CD14-positive monocyte (primary cell): ENCODE measurements around the gene KIAA0319L. TPM values are rescaled to one million over a fixed set of nuclear protein-coding genes. Genes with fewer than 3 reads are reported as not detected.
A peak's percentile ranks its signal among the peaks of the same experiment; 100 is the strongest.

Experiments used
- DNase-seq, 3 donors: peaks; one replicate each; pipeline ENCODE4 v3.0.0-alpha.2; 2011 to 2022
- H2AFZ ChIP-seq: 2 replicates; pipeline ENCODE4 v1.6.0; 2012; ENCODE audit warnings: mild to moderate bottlenecking, low read depth, low read length, inconsistent platforms; ENCODE audit not compliant: insufficient read depth, poor library complexity, severe bottlenecking
- H3K27ac ChIP-seq, 2 donors: 1 replicate in 1 of 2; 2 replicates in 1 of 2; pipeline ENCODE4 v1.5.1; 2012 to 2013; ENCODE audit warnings: low read length in 2 of 2, control low read depth in 1 of 2, inconsistent platforms in 1 of 2, low read depth in 1 of 2, mild to moderate bottlenecking in 1 of 2
- H3K27me3 ChIP-seq, 2 donors: one replicate each; pipeline versions ENCODE4 v1.6.0 to v1.6.1; 2011 to 2013; ENCODE audit warnings: low read length in 2 of 2; ENCODE audit not compliant: control insufficient read depth in 2 of 2, insufficient read depth in 2 of 2
- H3K36me3 ChIP-seq, 2 donors: replicated peaks in 1 of 2; 1 replicate in 1 of 2; 2 replicates in 1 of 2; pipeline versions ENCODE4 v1.5.1 to v1.6.1; 2012 to 2013; ENCODE audit warnings: low read length in 2 of 2, control low read depth in 1 of 2, inconsistent platforms in 1 of 2, mild to moderate bottlenecking in 1 of 2; ENCODE audit not compliant: insufficient read depth in 2 of 2, control insufficient read depth in 1 of 2
- H3K4me1 ChIP-seq, 2 donors: 1 replicate in 1 of 2; 2 replicates in 1 of 2; pipeline versions ENCODE4 v1.5.1 to v1.6.1; 2012 to 2013; ENCODE audit warnings: low read length in 2 of 2, control low read depth in 1 of 2, inconsistent platforms in 1 of 2, mild to moderate bottlenecking in 1 of 2, moderate library complexity in 1 of 2; ENCODE audit not compliant: insufficient read depth in 2 of 2, control insufficient read depth in 1 of 2
- H3K4me2 ChIP-seq: replicated peaks from 2 replicates; pipeline ENCODE3; 2012; ENCODE audit warnings: low read length, moderate library complexity, mild to moderate bottlenecking; ENCODE audit not compliant: poor library complexity, severe bottlenecking; ENCODE audit errors: extremely low read depth
- H3K4me3 ChIP-seq, 3 experiments: fragments of 200-600 bp in 1 of 3; sonication (generic) in 1 of 3; replicated peaks in 1 of 3; 1 replicate in 2 of 3; 2 replicates in 1 of 3; pipeline ENCODE4 v1.5.1; 2011 to 2013; ENCODE audit warnings: low read length in 3 of 3, mild to moderate bottlenecking in 3 of 3, control low read depth in 2 of 3, low read depth in 2 of 3, inconsistent platforms in 1 of 3, moderate library complexity in 1 of 3
- H3K79me2 ChIP-seq: 2 replicates; pipeline ENCODE4 v1.6.0; 2012; ENCODE audit warnings: mild to moderate bottlenecking, control low read depth, inconsistent platforms, low read length, moderate library complexity; ENCODE audit not compliant: insufficient read depth
- H3K9ac ChIP-seq: 2 replicates; pipeline ENCODE4 v1.6.0; 2017; ENCODE audit warnings: low read length, mild to moderate bottlenecking; ENCODE audit not compliant: insufficient read depth, poor library complexity, severe bottlenecking
- H3K9me3 ChIP-seq, 2 donors: replicated peaks in 1 of 2; 1 replicate in 1 of 2; 2 replicates in 1 of 2; pipeline versions ENCODE4 v1.5.1 to v1.6.1; 2012 to 2013; ENCODE audit warnings: low read length in 2 of 2, control low read depth in 1 of 2; ENCODE audit not compliant: control insufficient read depth in 1 of 2, insufficient read depth in 1 of 2
- H4K20me1 ChIP-seq: 2 replicates; pipeline ENCODE4 v1.6.0; 2012; ENCODE audit warnings: mild to moderate bottlenecking, low read length, control low read depth, moderate library complexity; ENCODE audit not compliant: insufficient read depth
- H3K27ac Mint-ChIP-seq, 7 donors: one replicate each; pipeline ENCODE4 v1.8.0; 2020; ENCODE audit warnings: mild to moderate bottlenecking in 7 of 7, mixed read lengths in 7 of 7, moderate library complexity in 6 of 7, inconsistent platforms in 2 of 7
- H3K27me3 Mint-ChIP-seq, 3 donors: one replicate each; pipeline ENCODE4 v1.8.0; 2021 to 2022; ENCODE audit warnings: low read depth in 3 of 3, mild to moderate bottlenecking in 3 of 3, mixed read lengths in 3 of 3, moderate library complexity in 3 of 3, inconsistent platforms in 1 of 3
- H3K36me3 Mint-ChIP-seq, 2 donors: one replicate each; pipeline ENCODE4 v1.8.0; 2020; ENCODE audit warnings: mixed read lengths in 2 of 2, inconsistent platforms in 1 of 2, mild to moderate bottlenecking in 1 of 2
- H3K4me1 Mint-ChIP-seq: one replicate; pipeline ENCODE4 v1.8.0; 2020; ENCODE audit warnings: mild to moderate bottlenecking, mixed read lengths
- H3K4me3 Mint-ChIP-seq, 2 donors: one replicate each; pipeline ENCODE4 v1.8.0; 2020; ENCODE audit warnings: mild to moderate bottlenecking in 2 of 2, mixed read lengths in 2 of 2, moderate library complexity in 1 of 2
- H3K9me3 Mint-ChIP-seq, 7 donors: one replicate each; pipeline ENCODE4 v1.8.0; 2020 to 2022; ENCODE audit warnings: mixed read lengths in 7 of 7, mild to moderate bottlenecking in 6 of 7, moderate library complexity in 6 of 7, inconsistent platforms in 2 of 7
- WGBS: methylation state at CpG from one replicate; pipeline ENCODE4 v1.1.5; 2013; ENCODE audit warnings: missing lambda C conversion rate; ENCODE audit not compliant: insufficient coverage; 5-methylcytosine and 5-hydroxymethylcytosine counted together
- intact Hi-C, 2 donors: fragments of 100-400 bp; cut with micrococcal nuclease; formaldehyde crosslinking; loops; one replicate each; pipeline versions ENCODE4 v1.15.0 to v1.15.1; 2023
- polyA plus RNA-seq, 3 donors: library from polyadenylated mRNA; depleted of rRNA in 1 of 3; unstranded in 2 of 3; stranded (reverse) in 1 of 3; fragments of 300-500 nt in 2 of 3; fragments of >200 nt in 1 of 3; fragmentation: Illumina TruSeq in 2 of 3; gene quantifications; 1 replicate in 2 of 3; 2 replicates in 1 of 3; pipeline ENCODE4 v1.2.3, GENCODE V29; 2012 to 2021
- TF ChIP-seq, protein P1 (sequence below): fragments of 200-600 bp; IDR thresholded peaks from one replicate; pipeline ENCODE4 v1.8.0; 2022; ENCODE audit warnings: antibody characterized with exemption, mild to moderate bottlenecking

KIAA0319L gene
- polyA plus RNA-seq, 3 donors: 20.6 to 75.3 (median 28.6) TPM

DNA sequence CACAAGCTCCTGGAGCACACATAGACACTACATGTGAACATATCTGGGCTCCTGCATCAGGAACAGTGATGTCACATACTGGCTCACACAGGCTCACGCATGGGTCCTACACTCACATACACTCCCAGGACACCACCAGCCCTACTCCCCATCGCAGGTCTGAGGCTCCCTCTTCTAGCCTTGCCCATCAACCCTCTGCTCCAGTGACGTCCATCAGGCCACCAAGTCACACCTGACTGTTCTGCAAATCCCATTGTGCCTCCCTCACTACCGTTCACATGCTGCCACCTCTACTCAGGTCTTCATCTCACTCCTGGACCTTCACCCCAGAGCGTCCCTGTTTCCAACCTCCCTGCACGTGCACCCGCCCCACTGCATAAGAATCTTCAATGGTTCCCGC lies 34.0 kb upstream of the KIAA0319L start:
- Histone ChIP-seq H3K36me3 (peaks cover 12 to 29% of the 10 kb centered on the region in 2 donors), H3K4me2 (no peak overlapping the region), H3K27me3 (no peaks in the 10 kb centered on the region), H3K27ac (no peak overlapping the region), H4K20me1 (no peaks in the 10 kb centered on the region), H3K9me3 (no peaks in the 10 kb centered on the region), H3K79me2 (no peaks in the 10 kb centered on the region), H3K9ac (no peak overlapping the region), H2AFZ (no peak overlapping the region), H3K4me1 (no peaks in the 10 kb centered on the region), H3K4me3 (no peak overlapping the region)
- peaks cover 0 to 2% (median 0%) of the 10 kb centered on the region in 7 donors for H3K9me3 Mint-ChIP-seq
- peaks cover 26 to 35% of the 10 kb centered on the region in 2 donors for H3K36me3 Mint-ChIP-seq
- DNase-seq: no peak
- 100% methylated on average over 7 of the region's 8 CpGs for WGBS
- H3K4me1 Mint-ChIP-seq: peaks cover 8% of the 10 kb centered on the region
- peaks cover 0 to 2% (median 0%) of the 10 kb centered on the region in 3 donors for H3K27me3 Mint-ChIP-seq
- TF ChIP-seq, protein P1, sequence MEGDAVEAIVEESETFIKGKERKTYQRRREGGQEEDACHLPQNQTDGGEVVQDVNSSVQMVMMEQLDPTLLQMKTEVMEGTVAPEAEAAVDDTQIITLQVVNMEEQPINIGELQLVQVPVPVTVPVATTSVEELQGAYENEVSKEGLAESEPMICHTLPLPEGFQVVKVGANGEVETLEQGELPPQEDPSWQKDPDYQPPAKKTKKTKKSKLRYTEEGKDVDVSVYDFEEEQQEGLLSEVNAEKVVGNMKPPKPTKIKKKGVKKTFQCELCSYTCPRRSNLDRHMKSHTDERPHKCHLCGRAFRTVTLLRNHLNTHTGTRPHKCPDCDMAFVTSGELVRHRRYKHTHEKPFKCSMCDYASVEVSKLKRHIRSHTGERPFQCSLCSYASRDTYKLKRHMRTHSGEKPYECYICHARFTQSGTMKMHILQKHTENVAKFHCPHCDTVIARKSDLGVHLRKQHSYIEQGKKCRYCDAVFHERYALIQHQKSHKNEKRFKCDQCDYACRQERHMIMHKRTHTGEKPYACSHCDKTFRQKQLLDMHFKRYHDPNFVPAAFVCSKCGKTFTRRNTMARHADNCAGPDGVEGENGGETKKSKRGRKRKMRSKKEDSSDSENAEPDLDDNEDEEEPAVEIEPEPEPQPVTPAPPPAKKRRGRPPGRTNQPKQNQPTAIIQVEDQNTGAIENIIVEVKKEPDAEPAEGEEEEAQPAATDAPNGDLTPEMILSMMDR: no peak
- intact Hi-C loops: no loop called here
- H3K4me3 Mint-ChIP-seq: no peak overlapping the region
- peak overlapping the region in 2 of 7 donors; percentile 21 to 25 for H3K27ac Mint-ChIP-seq

- H3K4me1 ChIP-seq: no peaks in the 10 kb centered on the region
- TF ChIP-seq, protein P1: no peak
Observed at GRCh38 chr1:35590476-35591040, 33.4 kb upstream of the KIAA0319L start.

More at GRCh38 chr1:35590476-35591040, 33.4 kb upstream of the KIAA0319L start:
- Histone ChIP-seq H3K27ac (no peak overlapping the region), H3K9me3 (no peaks in the 10 kb centered on the region), H3K36me3 (peaks cover 12 to 25% of the 10 kb centered on the region in 2 donors), H3K4me3 (no peak overlapping the region), H3K27me3 (no peaks in the 10 kb centered on the region), H3K9ac (no peak overlapping the region), H2AFZ (no peak overlapping the region), H4K20me1 (no peaks in the 10 kb centered on the region), H3K4me2 (no peak overlapping the region), H3K79me2 (no peaks in the 10 kb centered on the region)
- no peak overlapping the region for H3K27ac Mint-ChIP-seq
- peaks cover 0 to 2% (median 0%) of the 10 kb centered on the region in 7 donors for H3K9me3 Mint-ChIP-seq
- DNase-seq: no peak
- H3K4me1 Mint-ChIP-seq: peaks cover 8% of the 10 kb centered on the region
- intact Hi-C loops: no loop called here
- no peak overlapping the region for H3K4me3 Mint-ChIP-seq
- peaks cover 21 to 29% of the 10 kb centered on the region in 2 donors for H3K36me3 Mint-ChIP-seq
- 96% methylated on average over 25 of the region's 25 CpGs for WGBS
- peaks cover 0 to 2% (median 0%) of the 10 kb centered on the region in 3 donors for H3K27me3 Mint-ChIP-seq
